Measurements from ENCODE around the gene NCOA3. TPM values are rescaled to one million over a fixed set of nuclear protein-coding genes. Genes with fewer than 3 reads are reported as not detected.
A peak's percentile ranks its signal among the peaks of the same experiment; 100 is the strongest.

NCOA3 gene
- total and polyA plus RNA-seq, 2 experiments from 2014 or later: 6.7 to 25.8 TPM

DNA sequence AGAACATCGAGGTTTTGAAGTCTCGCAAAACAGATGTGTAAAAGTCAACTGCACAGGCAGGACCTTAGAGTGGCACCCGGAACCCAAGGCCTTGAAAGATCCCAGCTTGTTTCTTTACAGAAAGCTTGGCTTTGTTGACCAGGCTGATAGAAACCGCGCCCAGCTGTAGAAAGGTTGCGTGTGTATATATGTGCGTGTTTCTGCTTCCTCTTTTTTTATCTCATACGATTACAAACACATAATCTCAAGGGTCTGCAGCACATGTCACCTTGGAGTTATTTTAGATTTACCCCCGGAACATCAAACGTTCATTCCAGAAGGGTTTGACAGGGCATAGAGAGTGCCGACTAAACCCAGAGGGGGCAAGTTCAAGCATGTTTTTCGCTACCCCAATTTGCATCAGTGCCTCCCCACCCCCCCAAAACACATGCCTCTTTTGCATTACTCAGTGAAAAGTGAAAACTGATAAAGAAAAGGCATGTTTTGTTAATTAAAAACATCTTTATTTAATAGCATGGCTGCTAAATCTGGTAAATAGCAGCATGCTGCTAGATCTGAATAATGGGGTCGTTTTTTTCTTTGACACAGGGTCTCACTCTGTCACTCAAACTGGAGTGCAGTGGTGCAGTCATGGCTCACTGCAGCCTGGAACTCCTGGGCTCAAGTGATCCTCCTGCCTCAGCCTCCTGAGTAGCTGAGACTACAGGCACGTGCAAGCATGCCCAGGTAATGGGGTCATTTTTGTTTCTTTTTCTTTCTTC, 33.2 kb upstream of the NCOA3 start:
- H3K27me3 ChIP-seq (ENCODE audit: insufficient read depth): no peaks in the 10 kb centered on the region
- no peak for ATAC-seq
- peak overlapping the region; percentile 88 for H2AFZ ChIP-seq

More for the DNA sequence above, 33.2 kb upstream of the NCOA3 start:
- Histone ChIP-seq H3K4me2 (no peak overlapping the region), H3K79me2 (replicated peaks; ENCODE audit: insufficient read depth) (no peaks in the 10 kb centered on the region), H3F3A (replicated peaks; ENCODE audit: low read depth) (no peaks in the 10 kb centered on the region; the same call in 1 of the 2 replicates), H3K4me3 (no peak overlapping the region), H3K4me1 (ENCODE audit: insufficient read depth) (peaks cover 8% of the 10 kb centered on the region; the same call in 1 of the 2 replicates), H4K20me1 (replicated peaks; ENCODE audit: insufficient read depth) (no peaks in the 10 kb centered on the region), H3K9me2 (ENCODE audit: insufficient read depth) (no peaks in the 10 kb centered on the region), H3K36me3 (ENCODE audit: insufficient read depth) (no peaks in the 10 kb centered on the region), H3K27ac (ENCODE audit: low read depth) (no peak overlapping the region)
- peak overlapping the region; percentile 40; the same call in 1 of the 2 replicates for H3K27ac Mint-ChIP-seq
- no peaks in the 10 kb centered on the region for H3K9me3 Mint-ChIP-seq
- no peak for DNase-seq (ENCODE audit: low spot score)
- H3K36me3 Mint-ChIP-seq (ENCODE audit: low read depth): no peaks in the 10 kb centered on the region
- no peaks in the 10 kb centered on the region for H3K27me3 Mint-ChIP-seq (ENCODE audit: insufficient read depth, low read depth, poor library complexity)
- TF ChIP-seq CREB1 (CRISPR knock-in tag; IDR thresholded peaks at IDR 0.05; ENCODE audit: low read depth) (no peak), EZH2phosphoT487 (IDR thresholded peaks at IDR 0.05; ENCODE audit: unreplicated experiment) (no peak), EZH2 (IDR thresholded peaks at IDR 0.05; ENCODE audit: low read depth, unreplicated experiment) (no peak), ZNF331 (CRISPR knock-in tag; IDR thresholded peaks at IDR 0.05; ENCODE audit: low read depth) (no peak), ZNF114 (CRISPR knock-in tag; IDR thresholded peaks at IDR 0.05) (no peak), STAT1 (IDR thresholded peaks at IDR 0.05; ENCODE audit: unreplicated experiment) (no peak), JUNB (IDR thresholded peaks at IDR 0.05; ENCODE audit: unreplicated experiment) (no peak), NANOG (IDR thresholded peaks at IDR 0.05; ENCODE audit: borderline replicate concordance) (no peak), POLR2AphosphoS5 (IDR thresholded peaks at IDR 0.05; ENCODE audit: low read depth) (no peak)
- TF ChIP-seq, protein P1, sequence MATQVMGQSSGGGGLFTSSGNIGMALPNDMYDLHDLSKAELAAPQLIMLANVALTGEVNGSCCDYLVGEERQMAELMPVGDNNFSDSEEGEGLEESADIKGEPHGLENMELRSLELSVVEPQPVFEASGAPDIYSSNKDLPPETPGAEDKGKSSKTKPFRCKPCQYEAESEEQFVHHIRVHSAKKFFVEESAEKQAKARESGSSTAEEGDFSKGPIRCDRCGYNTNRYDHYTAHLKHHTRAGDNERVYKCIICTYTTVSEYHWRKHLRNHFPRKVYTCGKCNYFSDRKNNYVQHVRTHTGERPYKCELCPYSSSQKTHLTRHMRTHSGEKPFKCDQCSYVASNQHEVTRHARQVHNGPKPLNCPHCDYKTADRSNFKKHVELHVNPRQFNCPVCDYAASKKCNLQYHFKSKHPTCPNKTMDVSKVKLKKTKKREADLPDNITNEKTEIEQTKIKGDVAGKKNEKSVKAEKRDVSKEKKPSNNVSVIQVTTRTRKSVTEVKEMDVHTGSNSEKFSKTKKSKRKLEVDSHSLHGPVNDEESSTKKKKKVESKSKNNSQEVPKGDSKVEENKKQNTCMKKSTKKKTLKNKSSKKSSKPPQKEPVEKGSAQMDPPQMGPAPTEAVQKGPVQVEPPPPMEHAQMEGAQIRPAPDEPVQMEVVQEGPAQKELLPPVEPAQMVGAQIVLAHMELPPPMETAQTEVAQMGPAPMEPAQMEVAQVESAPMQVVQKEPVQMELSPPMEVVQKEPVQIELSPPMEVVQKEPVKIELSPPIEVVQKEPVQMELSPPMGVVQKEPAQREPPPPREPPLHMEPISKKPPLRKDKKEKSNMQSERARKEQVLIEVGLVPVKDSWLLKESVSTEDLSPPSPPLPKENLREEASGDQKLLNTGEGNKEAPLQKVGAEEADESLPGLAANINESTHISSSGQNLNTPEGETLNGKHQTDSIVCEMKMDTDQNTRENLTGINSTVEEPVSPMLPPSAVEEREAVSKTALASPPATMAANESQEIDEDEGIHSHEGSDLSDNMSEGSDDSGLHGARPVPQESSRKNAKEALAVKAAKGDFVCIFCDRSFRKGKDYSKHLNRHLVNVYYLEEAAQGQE (IDR thresholded peaks at IDR 0.05; ENCODE audit: unreplicated experiment): no peak
- TF ChIP-seq, protein P2, sequence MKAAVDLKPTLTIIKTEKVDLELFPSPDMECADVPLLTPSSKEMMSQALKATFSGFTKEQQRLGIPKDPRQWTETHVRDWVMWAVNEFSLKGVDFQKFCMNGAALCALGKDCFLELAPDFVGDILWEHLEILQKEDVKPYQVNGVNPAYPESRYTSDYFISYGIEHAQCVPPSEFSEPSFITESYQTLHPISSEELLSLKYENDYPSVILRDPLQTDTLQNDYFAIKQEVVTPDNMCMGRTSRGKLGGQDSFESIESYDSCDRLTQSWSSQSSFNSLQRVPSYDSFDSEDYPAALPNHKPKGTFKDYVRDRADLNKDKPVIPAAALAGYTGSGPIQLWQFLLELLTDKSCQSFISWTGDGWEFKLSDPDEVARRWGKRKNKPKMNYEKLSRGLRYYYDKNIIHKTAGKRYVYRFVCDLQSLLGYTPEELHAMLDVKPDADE (IDR thresholded peaks at IDR 0.05): no peak
- TF ChIP-seq, protein P3, sequence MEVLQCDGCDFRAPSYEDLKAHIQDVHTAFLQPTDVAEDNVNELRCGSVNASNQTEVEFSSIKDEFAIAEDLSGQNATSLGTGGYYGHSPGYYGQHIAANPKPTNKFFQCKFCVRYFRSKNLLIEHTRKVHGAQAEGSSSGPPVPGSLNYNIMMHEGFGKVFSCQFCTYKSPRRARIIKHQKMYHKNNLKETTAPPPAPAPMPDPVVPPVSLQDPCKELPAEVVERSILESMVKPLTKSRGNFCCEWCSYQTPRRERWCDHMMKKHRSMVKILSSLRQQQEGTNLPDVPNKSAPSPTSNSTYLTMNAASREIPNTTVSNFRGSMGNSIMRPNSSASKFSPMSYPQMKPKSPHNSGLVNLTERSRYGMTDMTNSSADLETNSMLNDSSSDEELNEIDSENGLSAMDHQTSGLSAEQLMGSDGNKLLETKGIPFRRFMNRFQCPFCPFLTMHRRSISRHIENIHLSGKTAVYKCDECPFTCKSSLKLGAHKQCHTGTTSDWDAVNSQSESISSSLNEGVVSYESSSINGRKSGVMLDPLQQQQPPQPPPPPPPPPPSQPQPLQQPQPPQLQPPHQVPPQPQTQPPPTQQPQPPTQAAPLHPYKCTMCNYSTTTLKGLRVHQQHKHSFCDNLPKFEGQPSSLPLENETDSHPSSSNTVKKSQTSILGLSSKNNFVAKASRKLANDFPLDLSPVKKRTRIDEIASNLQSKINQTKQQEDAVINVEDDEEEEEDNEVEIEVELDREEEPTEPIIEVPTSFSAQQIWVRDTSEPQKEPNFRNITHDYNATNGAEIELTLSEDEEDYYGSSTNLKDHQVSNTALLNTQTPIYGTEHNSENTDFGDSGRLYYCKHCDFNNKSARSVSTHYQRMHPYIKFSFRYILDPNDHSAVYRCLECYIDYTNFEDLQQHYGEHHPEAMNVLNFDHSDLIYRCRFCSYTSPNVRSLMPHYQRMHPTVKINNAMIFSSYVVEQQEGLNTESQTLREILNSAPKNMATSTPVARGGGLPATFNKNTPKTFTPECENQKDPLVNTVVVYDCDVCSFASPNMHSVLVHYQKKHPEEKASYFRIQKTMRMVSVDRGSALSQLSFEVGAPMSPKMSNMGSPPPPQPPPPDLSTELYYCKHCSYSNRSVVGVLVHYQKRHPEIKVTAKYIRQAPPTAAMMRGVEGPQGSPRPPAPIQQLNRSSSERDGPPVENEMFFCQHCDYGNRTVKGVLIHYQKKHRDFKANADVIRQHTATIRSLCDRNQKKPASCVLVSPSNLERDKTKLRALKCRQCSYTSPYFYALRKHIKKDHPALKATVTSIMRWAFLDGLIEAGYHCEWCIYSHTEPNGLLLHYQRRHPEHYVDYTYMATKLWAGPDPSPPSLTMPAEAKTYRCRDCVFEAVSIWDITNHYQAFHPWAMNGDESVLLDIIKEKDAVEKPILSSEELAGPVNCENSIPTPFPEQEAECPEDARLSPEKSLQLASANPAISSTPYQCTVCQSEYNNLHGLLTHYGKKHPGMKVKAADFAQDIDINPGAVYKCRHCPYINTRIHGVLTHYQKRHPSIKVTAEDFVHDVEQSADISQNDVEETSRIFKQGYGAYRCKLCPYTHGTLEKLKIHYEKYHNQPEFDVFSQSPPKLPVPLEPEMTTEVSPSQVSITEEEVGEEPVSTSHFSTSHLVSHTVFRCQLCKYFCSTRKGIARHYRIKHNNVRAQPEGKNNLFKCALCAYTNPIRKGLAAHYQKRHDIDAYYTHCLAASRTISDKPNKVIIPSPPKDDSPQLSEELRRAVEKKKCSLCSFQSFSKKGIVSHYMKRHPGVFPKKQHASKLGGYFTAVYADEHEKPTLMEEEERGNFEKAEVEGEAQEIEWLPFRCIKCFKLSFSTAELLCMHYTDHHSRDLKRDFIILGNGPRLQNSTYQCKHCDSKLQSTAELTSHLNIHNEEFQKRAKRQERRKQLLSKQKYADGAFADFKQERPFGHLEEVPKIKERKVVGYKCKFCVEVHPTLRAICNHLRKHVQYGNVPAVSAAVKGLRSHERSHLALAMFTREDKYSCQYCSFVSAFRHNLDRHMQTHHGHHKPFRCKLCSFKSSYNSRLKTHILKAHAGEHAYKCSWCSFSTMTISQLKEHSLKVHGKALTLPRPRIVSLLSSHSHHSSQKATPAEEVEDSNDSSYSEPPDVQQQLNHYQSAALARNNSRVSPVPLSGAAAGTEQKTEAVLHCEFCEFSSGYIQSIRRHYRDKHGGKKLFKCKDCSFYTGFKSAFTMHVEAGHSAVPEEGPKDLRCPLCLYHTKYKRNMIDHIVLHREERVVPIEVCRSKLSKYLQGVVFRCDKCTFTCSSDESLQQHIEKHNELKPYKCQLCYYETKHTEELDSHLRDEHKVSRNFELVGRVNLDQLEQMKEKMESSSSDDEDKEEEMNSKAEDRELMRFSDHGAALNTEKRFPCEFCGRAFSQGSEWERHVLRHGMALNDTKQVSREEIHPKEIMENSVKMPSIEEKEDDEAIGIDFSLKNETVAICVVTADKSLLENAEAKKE (CRISPR knock-in tag; IDR thresholded peaks at IDR 0.05): no peak
- TF ChIP-seq, protein P4, sequence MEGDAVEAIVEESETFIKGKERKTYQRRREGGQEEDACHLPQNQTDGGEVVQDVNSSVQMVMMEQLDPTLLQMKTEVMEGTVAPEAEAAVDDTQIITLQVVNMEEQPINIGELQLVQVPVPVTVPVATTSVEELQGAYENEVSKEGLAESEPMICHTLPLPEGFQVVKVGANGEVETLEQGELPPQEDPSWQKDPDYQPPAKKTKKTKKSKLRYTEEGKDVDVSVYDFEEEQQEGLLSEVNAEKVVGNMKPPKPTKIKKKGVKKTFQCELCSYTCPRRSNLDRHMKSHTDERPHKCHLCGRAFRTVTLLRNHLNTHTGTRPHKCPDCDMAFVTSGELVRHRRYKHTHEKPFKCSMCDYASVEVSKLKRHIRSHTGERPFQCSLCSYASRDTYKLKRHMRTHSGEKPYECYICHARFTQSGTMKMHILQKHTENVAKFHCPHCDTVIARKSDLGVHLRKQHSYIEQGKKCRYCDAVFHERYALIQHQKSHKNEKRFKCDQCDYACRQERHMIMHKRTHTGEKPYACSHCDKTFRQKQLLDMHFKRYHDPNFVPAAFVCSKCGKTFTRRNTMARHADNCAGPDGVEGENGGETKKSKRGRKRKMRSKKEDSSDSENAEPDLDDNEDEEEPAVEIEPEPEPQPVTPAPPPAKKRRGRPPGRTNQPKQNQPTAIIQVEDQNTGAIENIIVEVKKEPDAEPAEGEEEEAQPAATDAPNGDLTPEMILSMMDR (conservative IDR thresholded peaks at IDR 0.05; ENCODE audit: low read depth in 2 of 2): no peak
- H3K4me1 Mint-ChIP-seq: 0 out of 3 replicates have a peak, but pooled peaks cover 5% of the 10 kb centered on the region
- H3K4me3 Mint-ChIP-seq: no peak overlapping the region

All from GM23338 (cell line).